ENCODE results near the gene SH3BP1. TPM values are rescaled to one million over a fixed set of nuclear protein-coding genes. Genes with fewer than 3 reads are reported as not detected.
A peak's percentile ranks its signal among the peaks of the same experiment; 100 is the strongest.

Gene SH3BP1
- total RNA-seq, 4 donors from 2014 or later: 53.1 to 158 (median 84.7) TPM

DNA sequence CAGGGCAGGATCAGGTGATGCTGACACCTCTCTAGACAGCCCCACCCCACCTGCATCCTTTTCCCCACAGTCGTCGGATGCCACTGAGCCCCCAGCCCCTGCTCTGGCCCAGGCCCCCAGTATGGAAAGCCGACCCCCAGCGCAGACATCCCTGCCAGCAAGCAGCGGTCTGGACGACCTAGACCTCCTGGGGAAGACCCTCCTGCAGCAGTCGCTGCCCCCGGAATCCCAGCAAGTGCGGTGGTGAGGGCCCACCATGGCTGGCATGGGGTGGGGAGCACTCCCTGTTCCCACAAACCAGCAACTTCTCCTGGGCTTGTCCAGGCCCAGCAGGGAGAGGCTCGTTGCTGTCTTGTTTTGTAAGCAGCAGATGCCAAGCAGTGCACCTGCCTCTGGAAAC is 9.5 kb upstream of the SH3BP1 start:
- Histone ChIP-seq H3K27me3 (no peaks in the 10 kb centered on the region), H3K27ac (no peak overlapping the region), H3K4me3 (no peak overlapping the region), H3K9me3 (no peaks in the 10 kb centered on the region), H3K36me3 (no peaks in the 10 kb centered on the region), H3K4me1 (peaks cover 46 to 56% (median 51%) of the 10 kb centered on the region in 4 donors)
- intact Hi-C loops (cut with DNase I; ENCODE audit: low total_unique reads) (no loop called here), in situ Hi-C loops (cut with MboI; ENCODE audit: low pct_ligation_motif_present in 1 of 4, low pct_unique_long_range_greater_than_20kb in 1 of 4, low sequenced_read_pairs in 3 of 4) (loop anchor here in 1 of 4 donors (10.0 kb wide), 1 partner anchor 55 kb away; the partner anchor contains the start of gene NOL12)
- DNase-seq: no peak
- 89% methylated on average over 7 of the region's 10 CpGs; no CpG with 5 or more reads in 1 of the 2 donors for WGBS, 2 donors (ENCODE audit: low coverage in 1 of 2)
- TF ChIP-seq POLR2A (IDR thresholded peaks at IDR 0.05): no peak
- TF ChIP-seq, protein P1, sequence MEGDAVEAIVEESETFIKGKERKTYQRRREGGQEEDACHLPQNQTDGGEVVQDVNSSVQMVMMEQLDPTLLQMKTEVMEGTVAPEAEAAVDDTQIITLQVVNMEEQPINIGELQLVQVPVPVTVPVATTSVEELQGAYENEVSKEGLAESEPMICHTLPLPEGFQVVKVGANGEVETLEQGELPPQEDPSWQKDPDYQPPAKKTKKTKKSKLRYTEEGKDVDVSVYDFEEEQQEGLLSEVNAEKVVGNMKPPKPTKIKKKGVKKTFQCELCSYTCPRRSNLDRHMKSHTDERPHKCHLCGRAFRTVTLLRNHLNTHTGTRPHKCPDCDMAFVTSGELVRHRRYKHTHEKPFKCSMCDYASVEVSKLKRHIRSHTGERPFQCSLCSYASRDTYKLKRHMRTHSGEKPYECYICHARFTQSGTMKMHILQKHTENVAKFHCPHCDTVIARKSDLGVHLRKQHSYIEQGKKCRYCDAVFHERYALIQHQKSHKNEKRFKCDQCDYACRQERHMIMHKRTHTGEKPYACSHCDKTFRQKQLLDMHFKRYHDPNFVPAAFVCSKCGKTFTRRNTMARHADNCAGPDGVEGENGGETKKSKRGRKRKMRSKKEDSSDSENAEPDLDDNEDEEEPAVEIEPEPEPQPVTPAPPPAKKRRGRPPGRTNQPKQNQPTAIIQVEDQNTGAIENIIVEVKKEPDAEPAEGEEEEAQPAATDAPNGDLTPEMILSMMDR (IDR thresholded peaks at IDR 0.05): no peak

- Histone ChIP-seq H3K9me3 (no peaks in the 10 kb centered on the region), H3K4me3 (no peak overlapping the region), H3K27me3 (no peaks in the 10 kb centered on the region), H3K4me1 (peaks cover 42 to 60% (median 51%) of the 10 kb centered on the region in 4 donors), H3K36me3 (no peaks in the 10 kb centered on the region), H3K27ac (no peak overlapping the region)
- DNase-seq: no peak
- intact Hi-C loops (cut with DNase I; ENCODE audit: low total_unique reads) (no loop called here), in situ Hi-C loops (cut with MboI; ENCODE audit: low pct_ligation_motif_present in 1 of 4, low pct_unique_long_range_greater_than_20kb in 1 of 4, low sequenced_read_pairs in 3 of 4) (no loop called here)
- TF ChIP-seq, protein P1 (IDR thresholded peaks at IDR 0.05): no peak
- WGBS, 2 donors (ENCODE audit: low coverage in 1 of 2): 89 to 94% methylated on average over 4 to 9 of the region's 9 CpGs
Observed at GRCh38 chr22:37630839-37631435, 8.5 kb upstream of the SH3BP1 start.

DNA sequence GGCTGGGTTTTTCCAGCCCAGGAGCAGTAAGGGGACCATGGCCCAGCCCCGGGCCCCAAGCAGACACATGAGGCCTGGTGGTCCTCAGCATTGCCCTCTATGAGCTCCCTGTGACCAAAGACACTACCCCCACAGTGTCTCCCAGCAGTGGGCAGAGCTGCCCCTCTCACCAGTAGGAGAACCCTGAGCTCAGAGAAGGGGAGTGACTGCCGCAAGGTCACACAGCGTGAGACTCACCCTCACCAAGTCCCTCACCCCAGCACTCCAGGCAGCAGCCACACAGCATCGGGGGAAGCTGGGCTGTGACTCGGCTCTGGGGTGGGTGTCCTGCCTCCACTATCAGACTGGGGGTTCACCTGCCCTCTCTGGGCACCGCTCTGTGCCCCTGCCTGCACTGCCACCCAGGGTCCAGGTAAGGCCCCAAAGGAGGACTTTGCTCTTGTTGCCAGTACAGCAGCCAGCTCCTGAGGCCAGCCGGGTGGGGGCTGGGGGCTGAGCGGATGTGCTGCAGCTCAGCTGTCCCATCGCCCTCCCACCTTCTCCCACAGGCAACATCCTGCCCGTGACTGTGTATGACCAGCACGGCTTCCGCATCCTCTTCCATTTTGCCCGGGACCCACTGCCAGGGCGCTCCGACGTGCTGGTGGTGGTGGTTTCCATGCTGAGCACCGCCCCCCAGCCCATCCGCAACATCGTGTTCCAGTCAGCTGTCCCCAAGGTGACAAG is 7.9 kb upstream of the SH3BP1 start:
- TF ChIP-seq, protein P1 (IDR thresholded peaks at IDR 0.05): no peak
- no peak for TF ChIP-seq EP300 (IDR thresholded peaks at IDR 0.05; ENCODE audit: low read depth)
- TF ChIP-seq POLR2AphosphoS5 (IDR thresholded peaks at IDR 0.05): no peak
- no peak for TF ChIP-seq POLR2A (IDR thresholded peaks at IDR 0.05)
- H3K4me3 ChIP-seq: no peak overlapping the region
- 93% methylated on average over 19 of the region's 19 CpGs; no CpG with 5 or more reads in 1 of the 2 donors for WGBS, 2 donors (ENCODE audit: low coverage in 1 of 2)
- H3K27me3 ChIP-seq: no peaks in the 10 kb centered on the region
- H3K36me3 ChIP-seq: no peaks in the 10 kb centered on the region
- in situ Hi-C loops (cut with MboI; ENCODE audit: low pct_ligation_motif_present in 1 of 4, low pct_unique_long_range_greater_than_20kb in 1 of 4, low sequenced_read_pairs in 3 of 4): no loop called here
- H3K4me1 ChIP-seq: peaks cover 41 to 60% (median 50%) of the 10 kb centered on the region in 4 donors
- intact Hi-C loops (cut with DNase I; ENCODE audit: low total_unique reads): no loop called here
- peak; percentile 25 for DNase-seq
- peak overlapping the region in 1 of 4 donors; percentile 90 for H3K27ac ChIP-seq
- H3K9me3 ChIP-seq: no peaks in the 10 kb centered on the region

DNA sequence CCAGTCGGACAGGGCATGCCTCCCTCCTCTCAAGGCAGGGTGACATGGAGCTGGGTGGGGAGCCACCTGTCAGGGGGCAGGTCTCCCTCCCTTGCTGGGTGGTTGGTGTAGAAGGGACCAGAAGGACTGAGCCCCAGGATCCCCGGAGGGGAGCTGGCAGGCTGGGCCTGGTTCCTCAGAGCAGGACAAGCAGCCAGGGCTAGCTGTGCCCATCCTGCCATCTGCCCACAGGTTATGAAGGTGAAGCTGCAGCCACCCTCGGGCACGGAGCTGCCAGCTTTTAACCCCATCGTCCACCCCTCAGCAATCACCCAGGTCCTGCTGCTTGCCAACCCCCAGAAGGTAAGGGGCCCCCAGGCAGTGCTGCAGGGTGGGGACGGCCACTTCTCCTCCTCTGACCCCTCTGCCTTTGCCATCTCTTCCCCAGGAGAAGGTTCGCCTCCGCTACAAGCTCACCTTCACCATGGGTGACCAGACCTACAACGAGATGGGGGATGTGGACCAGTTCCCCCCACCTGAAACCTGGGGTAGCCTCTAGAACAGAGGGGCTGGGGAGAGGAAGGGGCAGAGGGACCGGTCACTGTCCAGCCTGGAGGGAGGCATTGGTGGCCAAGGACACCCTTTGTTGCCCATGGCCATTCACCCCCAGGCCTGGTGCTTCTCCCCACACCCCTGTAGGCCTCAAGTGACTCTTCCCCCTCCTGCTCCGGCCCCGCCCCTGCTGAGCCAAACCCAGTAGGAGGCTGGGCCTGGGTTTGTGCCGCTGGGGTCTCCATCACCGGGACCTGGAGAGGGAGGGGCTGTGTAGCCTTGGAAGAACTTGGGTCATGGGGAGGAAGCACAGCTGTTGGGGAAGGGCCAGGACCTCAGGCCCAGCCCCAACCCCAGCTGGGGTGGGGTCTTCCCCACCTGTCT is 7.0 kb upstream of the SH3BP1 start:
- no peak overlapping the region for H3K4me3 ChIP-seq
- H3K36me3 ChIP-seq: no peaks in the 10 kb centered on the region
- no peaks in the 10 kb centered on the region for H3K9me3 ChIP-seq
- H3K27me3 ChIP-seq: no peaks in the 10 kb centered on the region
- DNase-seq: no peak
- H3K4me1 ChIP-seq: peaks cover 41 to 60% (median 50%) of the 10 kb centered on the region in 4 donors
- TF ChIP-seq POLR2AphosphoS5 (IDR thresholded peaks at IDR 0.05): no peak
- no peak for TF ChIP-seq EP300 (IDR thresholded peaks at IDR 0.05; ENCODE audit: low read depth)
- TF ChIP-seq, protein P1 (IDR thresholded peaks at IDR 0.05): no peak
- no peak for TF ChIP-seq POLR2A (IDR thresholded peaks at IDR 0.05)
- intact Hi-C loops (cut with DNase I; ENCODE audit: low total_unique reads): no loop called here
- peak overlapping the region; percentile 83 to 93 (median 88) for H3K27ac ChIP-seq
- WGBS, 2 donors (ENCODE audit: low coverage in 1 of 2): 75 to 89% methylated on average over 5 to 14 of the region's 14 CpGs
- in situ Hi-C loops (cut with MboI; ENCODE audit: low pct_ligation_motif_present in 1 of 4, low pct_unique_long_range_greater_than_20kb in 1 of 4, low sequenced_read_pairs in 3 of 4): no loop called here
